HG03175 (cell line): Measurements from ENCODE around the gene WNT4.

Experiments
- ATAC-seq: cut with Tn5 transposase; IDR thresholded peaks from one replicate; pipeline ENCODE4 v1.9.1; 2021; ENCODE audit warnings: mild to moderate bottlenecking, moderate library complexity; ENCODE audit not compliant: unreplicated experiment

WNT4 gene

DNA sequence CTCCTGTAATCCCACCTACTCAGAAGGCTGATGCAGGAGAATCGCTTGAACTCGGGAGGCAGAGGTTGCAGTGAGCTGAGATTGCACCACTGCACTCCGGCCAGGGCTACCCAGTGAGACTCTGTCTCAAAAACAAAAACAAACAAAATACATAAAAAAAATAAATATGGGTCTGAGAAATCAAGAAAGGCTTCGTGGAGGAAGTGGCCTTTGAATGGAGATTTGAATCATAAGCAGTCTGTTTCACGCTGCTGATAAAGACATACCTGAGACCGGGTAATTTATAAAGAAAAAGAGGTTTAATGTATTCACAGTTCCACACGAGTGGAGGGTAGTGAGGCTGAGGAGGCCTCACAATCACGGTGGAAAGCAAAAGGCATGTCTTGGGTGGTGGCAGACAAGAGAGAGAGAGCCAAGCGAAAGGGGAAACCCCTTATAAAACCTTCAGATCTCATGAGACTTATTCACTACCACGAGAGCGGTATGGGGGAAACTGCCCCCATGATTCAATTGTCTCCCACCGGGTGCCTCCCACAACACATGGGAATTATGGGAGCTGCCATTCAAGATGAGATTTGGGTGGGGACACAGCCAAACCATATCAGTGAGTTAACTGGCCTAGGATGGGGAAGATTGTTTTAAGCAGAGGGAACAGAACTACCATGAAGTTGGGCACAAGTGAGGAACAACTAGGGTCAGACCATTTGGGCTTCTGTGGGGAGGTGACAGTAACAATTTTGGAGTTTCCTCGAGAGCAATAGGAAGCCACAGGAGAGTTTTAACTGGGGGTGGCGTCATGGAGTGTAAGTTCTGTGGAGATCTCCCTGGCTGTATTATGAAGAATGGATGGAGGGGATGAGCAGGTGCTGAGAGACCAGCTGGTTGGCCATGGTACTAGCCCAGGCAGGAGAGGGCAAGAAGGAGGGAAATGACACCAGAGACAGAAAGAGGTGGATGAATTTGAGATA, 22.2 kb upstream of the WNT4 start:
- no peak for ATAC-seq

DNA sequence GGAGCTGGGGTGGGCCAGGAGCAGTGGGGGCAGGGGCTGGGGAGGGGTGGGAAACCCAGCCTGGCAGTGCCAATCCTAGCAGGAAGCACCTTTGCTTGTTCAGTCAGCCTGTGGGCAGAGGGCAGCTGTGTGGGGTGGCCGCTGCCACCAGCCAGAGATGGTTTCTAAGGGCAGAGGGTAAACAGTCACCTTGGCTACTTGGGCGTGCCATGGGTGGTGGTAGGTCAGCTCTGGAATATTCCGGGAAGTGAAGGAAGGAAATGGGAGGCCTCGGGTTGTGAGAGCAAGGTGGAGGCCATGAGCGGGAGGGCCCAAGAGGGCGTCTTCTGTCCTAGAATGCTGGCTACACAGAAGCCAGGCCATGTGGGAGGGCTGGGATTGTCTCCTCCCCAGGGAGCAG, 20.7 kb upstream of the WNT4 start:
- ATAC-seq = no peak

DNA sequence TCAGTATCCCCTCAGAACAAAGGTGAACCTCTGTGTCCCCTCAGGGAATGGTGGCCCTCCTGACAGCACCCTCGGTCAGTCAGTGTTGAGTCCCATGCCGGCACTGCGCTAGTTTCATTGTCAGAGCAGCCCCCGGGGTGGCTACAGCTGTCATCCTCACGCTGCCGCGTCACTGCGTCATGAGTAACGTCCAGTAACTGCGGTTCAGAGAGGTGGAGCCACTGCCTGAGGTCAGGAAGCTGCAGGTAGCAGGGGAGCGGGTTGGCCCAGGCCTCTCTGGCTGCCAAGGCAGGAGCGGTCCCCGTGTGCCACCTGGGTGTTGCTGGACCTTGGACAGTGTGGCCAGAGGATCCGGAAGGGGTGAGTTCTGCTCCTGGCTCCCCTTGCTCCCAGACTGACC, 20.2 kb upstream of the WNT4 start:
- ATAC-seq = no peak

DNA sequence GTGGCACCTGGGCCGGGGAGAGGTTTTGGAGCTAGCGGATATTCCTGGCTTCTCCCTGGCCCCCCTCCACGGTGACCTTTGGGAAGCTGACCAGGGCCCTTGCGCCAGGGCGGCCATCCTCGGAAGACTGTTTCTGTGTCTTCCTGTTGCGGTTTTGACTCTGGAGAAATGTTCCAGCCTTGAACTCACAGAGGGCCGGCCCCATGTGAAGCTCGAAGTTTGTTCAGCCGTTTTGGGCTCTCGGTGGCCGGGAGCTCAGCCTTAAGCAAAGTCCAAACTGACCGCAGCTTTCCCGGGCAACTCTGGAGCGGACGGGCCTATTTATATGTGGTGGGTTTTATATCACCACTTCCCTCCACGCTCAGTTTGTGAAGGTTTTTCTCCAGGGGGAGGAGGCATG, 17.0 kb upstream of the WNT4 start:
- ATAC-seq = no peak

DNA sequence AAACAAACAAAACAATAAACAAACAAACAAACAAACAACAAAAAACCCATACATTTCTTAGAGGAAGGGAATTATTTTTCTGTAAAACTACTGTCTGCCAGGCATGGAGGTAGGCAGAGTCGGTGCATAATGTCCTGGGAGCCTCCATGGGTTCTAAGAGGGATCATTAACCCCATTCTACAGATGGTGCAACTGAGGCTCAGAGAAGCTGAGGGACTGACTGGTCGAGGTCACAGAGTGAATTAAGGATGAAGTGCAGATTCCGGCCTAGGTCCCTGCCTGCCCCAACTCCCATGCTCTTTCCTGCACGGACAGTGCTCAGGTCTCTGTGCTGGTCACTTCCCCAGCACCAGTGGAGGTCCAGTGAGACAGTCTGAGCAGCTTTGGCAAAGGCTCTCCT, 15.8 kb upstream of the WNT4 start:
- no peak for ATAC-seq

DNA sequence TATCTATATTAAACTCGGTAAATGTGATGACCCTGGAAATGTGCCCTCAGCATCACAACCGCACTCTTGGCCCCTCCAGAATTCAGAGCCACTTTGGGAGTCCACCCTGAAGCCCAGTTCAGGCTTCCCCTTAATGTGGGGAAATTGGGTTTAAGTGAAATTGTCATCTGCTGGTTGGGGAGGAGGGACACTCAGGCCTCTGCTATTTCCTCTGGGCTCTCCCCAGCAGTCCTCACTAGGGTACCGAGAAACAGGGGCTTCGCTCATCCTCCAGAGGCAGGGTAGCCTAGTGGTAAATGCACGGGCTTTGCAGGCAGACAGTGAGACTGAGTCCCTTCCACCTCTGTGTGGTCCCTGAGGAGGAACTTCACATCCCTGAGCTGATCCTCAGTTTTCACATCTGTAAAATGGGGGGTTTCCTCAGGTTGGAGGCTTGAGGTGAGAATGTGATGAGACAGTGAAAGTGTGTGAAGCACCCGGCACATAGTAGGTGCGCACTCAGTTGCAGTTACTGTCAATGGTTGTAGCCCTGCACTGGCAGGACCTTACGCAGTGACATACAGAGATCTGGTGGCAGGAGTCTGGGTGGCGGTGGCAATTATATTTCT, 14.6 kb upstream of the WNT4 start:
- no peak for ATAC-seq

DNA sequence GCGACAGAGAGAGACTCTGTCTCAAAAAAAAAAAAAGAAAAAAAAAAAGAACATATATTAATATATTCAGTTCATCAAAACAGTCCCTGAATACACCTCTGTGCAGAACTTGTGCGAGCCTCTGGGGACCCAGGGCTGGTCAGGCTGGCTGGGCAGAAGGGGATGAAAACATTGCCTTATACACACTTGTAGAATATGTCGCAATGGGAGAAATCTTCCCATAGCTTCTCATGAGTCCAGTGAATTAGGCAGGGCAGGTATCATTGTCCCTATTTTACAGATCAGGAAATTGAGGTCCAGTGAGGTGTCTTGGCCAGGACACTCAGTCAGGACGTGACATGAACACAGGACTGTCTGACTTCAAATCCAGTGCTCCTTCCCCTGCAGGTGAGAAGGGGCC, 12.6 kb upstream of the WNT4 start:
- no peak for ATAC-seq

DNA sequence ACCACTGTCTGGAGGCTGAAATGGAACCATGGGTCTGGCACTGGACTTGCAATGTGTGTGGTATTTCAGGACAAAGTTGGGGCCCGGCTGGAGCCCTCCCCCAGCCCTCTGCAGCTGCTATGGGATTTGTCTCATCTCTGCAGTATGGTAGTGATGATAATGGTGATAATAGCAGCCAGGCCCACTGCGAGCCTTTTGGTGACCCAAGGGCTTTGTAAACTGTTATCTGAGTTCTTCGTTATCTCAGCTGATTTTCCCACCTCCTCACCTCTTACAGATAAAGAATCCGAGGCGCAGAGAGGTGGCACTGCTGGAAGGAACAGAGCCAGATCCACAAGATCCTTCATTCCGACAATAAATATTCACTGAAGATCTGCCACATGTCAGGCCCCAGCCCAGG, 11.7 kb upstream of the WNT4 start:
- no peak for ATAC-seq

DNA sequence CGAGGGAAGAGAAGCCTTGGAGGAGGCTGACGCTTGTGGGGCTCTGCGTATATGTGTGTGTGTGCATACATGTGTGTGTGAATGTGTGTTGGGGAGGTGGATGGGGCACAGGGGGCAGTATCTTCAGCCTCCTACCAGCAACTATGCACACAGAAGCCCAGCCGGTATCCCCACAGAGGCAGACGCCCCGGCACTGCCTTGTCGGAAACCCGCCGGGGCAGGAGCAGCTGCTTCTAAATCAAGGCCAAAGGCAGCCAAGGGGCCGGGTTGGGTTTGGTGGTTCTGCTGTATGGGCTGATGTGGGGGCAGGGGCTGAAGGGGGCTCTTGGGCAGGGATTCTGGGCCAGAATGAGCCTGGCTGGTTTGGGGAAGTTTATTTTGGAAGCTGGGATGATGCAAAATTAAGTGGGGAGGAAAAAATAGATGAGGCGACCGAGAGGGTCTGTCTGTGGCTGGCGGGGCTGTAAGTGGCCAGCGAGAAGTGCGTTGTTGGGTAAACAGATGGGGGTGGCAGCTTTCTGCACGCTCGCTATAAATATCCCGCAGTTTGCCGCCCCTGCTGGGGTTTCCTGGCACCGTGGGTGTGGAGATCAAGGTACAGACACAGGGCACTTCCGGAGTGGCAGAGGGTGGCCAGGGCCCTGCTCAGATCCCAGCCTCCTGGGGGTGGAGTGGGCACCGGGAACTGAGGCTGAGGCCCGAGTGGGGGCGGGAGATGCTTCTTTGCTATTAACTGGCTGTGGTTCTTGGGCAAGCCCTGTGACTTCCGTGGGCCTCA, 11.0 kb upstream of the WNT4 start:
- no peak for ATAC-seq

DNA sequence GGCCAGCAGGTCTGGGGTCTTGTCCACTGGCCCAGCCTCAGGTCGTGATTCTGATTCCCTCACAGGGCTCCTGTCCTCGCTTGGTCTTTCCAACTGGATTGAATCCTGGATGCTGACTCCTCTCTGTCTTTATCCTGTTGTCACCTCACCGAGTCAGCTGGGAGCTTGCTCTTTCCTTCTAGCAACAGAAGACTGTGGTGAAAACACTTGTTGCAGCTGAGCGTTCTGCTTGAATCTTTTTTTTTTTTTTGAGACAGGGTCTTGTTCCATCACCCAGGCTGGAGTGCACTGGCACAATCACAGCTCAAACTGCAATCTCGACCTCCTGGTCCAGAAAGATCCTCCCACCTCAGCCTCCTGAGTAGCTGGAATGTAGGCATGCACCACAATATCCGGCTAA, 8.0 kb upstream of the WNT4 start:
- no peak for ATAC-seq

DNA sequence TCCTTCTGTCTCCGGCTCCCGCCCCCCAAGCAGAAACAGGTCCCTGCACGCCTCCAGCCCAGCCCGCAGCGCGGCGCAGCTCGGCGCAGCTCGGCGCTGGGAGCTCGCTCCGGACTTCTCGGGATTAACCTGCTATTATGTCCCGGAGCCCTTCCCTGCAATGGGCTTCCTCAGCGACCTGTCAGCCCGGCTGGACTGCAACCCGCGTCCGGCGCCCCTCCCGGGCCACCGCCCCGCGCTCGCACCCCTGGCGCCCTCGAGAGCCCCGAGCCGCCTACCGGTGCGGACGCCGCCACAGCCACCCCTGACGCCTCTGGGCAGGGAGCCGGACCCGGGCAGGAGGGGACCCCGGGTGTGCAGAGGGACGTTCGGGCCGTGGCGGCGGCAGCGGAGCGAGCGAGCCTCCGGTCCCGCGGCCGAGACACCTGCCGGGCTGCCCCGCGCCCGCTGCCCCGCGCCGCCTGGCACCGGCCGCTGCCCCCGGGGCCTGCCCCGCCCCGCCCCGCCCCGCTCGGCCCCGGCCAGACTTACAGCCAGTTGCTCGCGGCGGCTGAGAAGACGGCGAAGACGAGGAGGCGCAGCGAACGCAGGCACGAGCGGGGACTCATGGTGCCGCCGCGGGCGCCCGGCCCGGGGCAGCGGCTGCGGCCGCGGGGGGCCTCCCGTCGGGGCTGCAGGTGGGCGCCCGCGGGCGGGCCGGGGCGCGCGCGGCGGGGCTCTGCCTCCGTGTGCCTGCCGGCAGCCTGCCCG, 407 bp downstream of the WNT4 start:
- ATAC-seq = no peak

DNA sequence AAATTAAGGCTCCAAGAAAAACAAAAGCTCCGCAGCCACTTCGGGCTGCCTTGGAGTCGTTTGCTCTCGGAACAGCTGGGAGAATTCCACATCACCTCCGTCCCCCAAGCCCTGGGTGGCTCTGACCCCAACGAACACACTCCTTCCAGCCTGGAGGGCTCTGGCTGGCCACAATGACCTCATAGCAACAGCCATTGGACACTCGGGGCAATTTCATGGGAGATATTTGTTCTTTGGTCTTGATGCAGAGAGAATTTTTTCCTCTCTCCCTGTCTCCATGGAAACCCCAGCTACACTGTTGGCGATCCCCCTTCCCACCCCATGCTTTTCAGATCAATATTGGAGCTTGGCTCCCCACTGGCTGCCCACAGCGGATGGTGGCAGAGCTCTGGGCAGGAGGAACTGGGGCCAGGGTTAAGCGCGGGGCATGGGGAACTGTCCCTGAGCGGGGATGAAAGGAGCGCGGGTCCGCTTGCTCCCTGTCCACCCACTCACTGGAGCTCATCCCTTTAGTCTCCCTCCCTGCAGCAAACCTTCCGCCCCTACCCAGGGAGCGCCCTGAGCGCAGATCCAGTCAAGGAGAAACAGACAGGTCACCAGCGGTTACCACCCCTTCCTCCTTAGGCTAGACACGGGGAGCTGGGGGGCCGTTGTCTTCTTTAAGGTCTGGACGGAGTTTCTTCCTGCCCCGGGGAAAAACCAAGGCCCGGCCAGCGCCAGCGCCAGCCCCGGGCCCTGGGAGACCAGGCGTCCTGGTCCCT, 1.2 kb downstream of the WNT4 start:
- ATAC-seq = no peak

DNA sequence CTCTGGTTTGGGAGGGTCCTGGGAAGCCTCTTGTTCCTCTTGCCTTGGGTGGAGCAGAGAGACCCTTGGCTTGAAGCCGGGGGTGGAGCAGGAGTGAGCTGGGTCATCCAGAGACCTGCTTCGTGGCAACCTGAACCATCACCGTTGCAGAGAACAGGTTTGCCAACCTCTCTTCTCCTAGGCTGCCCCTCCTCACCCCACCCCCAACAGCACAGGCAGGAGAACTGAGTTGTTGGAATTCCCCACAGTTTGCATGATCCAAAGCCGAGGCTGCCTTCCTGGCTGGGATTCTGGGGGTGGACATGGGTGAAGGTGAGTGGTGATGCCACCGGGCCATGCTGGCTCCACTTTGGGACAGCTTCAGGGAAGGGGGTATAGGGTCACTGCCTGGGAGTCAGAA, 2.2 kb downstream of the WNT4 start:
- ATAC-seq = no peak

DNA sequence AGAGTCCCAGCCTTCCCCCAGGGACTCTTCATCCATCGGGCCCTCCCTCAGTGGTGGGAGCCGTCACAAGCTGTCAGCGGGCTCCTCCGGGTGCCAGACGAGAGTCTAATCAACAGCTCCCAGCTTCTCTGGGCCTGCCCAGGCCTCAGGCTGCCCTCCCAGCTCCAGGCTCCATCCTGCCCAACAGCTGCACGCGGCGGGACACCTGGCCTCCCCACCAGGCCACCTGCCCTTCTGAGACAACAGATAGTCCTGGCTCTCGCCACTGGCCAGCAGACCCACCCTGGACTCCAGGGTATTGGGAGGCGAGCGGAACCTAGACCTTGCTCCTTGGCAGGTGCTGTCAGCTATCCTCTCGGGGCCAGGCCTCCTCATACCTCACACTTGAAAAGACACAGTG, 3.1 kb downstream of the WNT4 start:
- ATAC-seq = no peak

DNA sequence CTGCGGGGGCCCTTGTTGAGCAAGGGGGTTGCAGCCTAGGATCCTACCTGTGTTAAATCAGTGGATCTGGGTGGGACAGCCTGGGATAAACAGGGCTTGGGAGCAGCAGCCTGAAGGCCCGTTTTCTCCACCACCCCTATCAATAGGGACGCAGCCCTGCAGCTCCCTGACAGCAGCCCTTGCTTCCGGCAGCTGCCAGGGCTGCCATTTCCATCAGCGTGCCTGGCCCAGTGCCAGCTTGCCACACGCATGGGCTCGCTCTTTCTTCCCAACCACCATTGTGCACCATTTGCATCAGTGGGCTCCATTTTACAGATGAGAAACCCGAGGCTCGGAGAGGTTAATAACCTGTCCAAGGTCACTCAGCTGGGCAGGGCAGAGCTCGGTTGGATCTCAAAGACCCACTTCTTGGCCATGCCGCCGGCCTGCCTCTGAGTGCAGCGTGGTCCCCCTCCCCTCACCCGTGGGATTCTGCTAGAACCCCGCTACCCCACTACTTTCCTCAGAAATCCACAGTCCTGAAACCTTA, 3.8 kb downstream of the WNT4 start:
- ATAC-seq = no peak

DNA sequence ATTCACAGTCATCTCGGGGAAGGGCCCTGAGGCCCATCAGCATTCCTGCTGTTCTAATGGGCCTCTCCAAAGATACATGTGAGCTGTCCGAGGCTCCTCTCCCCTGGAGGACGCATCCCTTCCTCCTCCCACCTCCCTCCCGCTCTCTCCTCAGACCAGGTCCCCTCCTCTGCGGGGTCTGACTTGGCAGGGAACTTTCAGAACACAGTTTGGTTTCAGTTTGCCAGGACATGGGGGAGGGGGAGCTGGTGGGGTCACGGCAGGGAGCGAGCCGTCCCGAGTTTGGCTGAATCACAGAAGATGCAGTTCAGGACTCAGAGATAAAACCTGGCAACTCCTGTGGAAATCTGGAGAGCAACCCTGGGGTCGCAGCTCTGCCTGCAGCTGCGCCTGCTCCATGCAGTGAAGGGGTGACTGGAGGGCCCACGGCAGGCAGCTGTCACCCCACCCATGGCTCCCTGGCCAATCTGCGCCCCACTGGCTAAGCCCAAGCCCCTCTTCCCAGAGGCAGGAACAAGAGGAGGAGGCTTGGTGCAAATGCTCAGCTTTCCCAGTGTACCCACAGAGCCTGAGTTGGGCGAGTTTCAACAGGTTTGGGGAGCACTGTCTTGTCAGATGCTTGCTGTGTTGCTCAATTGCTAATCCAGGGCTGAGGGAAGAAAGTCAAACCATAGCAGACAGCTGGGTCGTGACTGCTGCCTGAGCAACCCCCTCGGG, 5.7 kb downstream of the WNT4 start:
- ATAC-seq = no peak

DNA sequence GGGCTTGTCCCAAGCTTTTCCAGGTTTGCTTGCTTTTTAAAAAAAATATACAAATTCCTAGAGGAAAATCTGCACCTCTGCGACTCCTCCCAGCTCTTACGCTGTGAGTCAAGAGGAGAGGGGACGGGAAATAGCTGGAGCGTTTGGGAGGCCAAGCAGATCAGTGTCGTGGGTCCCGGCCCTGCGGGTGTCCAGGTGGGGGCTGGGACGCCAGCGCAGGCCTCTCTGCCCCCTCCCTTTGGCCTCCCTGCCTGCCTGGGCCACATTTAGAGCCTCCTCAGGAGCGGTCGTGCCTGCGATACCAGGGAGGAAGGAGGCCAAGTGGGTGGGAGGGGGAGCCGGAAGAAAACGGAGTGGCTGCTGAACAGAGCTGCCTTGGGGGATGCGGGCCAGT, 9.0 kb downstream of the WNT4 start:
- no peak for ATAC-seq

DNA sequence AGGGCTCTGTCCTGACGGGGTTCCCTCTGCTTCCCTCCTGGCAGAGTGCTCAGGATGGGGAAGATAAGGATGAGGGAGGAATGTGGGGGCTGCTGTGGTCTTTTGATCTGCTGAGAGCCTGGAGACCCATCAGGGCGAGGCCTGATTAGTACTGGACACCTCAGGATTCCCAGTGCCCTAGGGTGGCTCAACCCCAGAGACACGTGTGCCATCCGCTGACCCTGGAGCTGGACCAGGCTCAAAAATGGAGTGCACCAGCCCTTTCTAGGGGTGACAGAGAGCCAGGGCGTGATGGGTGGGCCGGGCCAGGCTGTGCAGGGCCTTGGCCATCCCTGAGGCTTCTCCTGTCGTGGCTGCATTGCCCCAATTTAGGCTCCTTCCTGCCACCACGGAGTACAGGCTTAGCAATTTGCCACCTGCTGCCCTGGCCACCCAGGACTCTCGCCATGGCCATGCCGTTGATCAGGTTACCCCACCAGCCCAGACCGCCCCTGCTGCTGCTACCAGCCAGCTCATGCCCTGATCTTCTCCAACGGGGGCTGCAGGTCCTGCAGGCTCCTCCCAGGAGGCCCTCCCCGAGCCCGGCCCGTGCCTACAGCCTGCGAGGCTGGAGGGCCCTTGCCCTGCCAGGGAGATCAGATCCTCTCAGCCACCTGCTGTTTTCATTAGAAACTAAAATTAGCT, 9.5 kb downstream of the WNT4 start:
- ATAC-seq = no peak
